SH-SY5Y (cell line): ENCODE measurements around the gene TMEM109.

Experiments used
- GATA2 ChIP-seq: IDR thresholded peaks from 2 replicates; pipeline ENCODE4 v1.6.1; 2011; ENCODE audit warnings: mild to moderate bottlenecking, low read depth, low read length
- GATA3 ChIP-seq: IDR thresholded peaks from 2 replicates; pipeline ENCODE4 v1.6.1; 2011; ENCODE audit warnings: low read depth, mild to moderate bottlenecking, low read length, moderate library complexity

DNA sequence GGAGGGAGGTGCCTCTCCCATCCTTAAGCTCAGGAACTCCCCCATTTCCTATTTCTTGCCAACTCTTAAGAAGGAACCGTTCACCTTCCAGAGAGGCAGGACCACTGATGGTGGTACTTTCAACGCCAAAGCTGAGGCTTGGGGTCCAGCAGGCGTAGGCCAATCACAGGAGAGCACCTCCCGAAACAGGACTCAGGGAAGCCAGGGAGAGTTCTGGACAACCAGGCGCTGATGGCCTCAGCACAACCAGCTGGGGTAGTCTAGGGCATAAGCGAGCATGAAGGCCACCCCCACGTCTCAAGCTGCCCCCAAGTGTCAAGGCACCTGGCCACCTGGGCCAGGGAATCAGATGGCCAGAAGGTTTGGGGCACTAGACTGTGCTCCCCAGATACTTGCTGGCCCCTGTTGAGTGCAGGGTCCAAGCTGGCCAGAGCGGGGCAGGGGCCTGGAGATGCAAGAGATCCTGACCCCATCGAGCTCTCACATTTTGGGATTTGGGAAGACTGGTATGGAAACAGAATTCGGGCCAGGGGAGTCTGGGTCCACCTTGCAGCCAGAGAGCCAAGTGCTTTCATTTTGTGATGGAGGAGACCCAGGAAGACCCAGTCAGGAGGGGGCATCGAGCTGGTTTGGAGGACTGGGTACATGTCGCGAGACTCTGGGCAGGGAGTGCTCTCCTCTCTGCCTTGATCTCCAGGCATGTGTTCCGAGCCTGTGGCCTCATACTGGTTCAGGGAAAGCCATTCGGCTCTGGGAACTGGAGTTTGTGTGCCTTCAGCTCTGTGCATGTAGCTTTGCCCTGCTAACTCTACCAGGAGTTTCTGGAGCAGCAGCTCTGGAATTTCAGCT is 58.4 kb downstream of the TMEM109 start:
- TF ChIP-seq GATA3 = no peak
- TF ChIP-seq GATA2 = no peak
